BLaER1 (cell line): ENCODE results near the gene P2RX4.
A peak's percentile ranks its signal among the peaks of the same experiment; 100 is the strongest.
"Not testable (repeated sequence)": the region's sequence is repeated elsewhere in the genome, so short reads cannot be mapped to it uniquely, and the experiment has no call there.

Experiments used
- H3K27ac ChIP-seq: shearing (Covaris generic); formaldehyde crosslinking; 2 replicates; pipeline ENCODE4 v1.8.1; 2022
- H3K27me3 ChIP-seq: shearing (Covaris generic); formaldehyde crosslinking; 2 replicates; pipeline ENCODE4 v1.8.1; 2022
- H3K36me3 ChIP-seq: shearing (Covaris generic); formaldehyde crosslinking; 2 replicates; pipeline ENCODE4 v1.8.1; 2022
- H3K4me1 ChIP-seq: shearing (Covaris generic); formaldehyde crosslinking; 2 replicates; pipeline ENCODE4 v1.8.1; 2022
- H3K4me2 ChIP-seq: shearing (Covaris generic); formaldehyde crosslinking; 2 replicates; pipeline ENCODE4 v1.8.1; 2022
- H3K4me3 ChIP-seq: shearing (Covaris generic); formaldehyde crosslinking; 2 replicates; pipeline ENCODE4 v1.8.1; 2022
- H3K9ac ChIP-seq: shearing (Covaris generic); formaldehyde crosslinking; 2 replicates; pipeline ENCODE4 v1.8.1; 2022
- H3K9me3 ChIP-seq: shearing (Covaris generic); formaldehyde crosslinking; 2 replicates; pipeline ENCODE4 v1.8.1; 2022
- H4K20me1 ChIP-seq: shearing (Covaris generic); formaldehyde crosslinking; 2 replicates; pipeline ENCODE4 v1.8.1; 2022
- Cebpa-rat ChIP-seq: shearing (Covaris generic); IDR thresholded peaks from 2 replicates; pipeline ENCODE4 v1.8.1; 2022

P2RX4 gene

DNA sequence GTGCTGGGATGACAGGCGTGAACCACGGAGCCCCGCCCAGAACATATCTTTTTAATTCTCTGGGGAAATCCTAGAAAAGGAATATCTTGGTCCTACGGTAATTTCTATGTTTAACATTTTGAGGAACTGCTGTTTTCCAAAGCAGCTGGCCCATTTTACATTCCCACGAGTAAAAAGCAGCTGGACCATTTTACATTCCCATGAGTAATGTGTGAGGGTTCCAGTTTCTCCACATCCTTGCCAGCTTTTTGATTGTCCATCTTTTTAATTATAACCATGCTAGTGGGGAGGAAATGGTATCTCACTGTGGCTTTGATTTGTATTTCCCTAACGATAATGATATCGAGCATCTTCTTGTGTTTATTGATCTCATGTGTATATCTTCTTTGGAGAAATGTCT is 4.4 kb upstream of the P2RX4 start:
- H3K4me3 ChIP-seq, result no peak overlapping the region
- no peak overlapping the region for H3K9ac ChIP-seq

DNA sequence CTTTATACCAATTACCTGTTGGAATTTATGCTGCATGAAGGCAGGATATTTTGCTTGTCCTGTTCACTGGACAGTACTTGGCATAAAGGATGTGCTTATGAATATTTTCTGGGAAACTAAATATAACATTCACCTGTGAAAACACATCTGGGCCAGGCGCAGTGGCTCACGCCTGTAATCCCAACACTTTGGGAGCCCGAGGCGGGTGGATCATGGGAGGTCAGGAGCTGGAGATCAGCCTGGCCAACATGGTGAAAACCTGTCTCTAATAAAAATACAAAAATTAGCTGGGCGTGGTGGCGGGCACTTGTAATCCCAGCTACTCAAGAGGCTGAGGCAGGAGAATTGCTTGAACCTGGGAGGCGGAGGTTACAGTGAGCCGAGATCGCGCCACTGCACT is 1.4 kb upstream of the P2RX4 start:
- H3K27ac ChIP-seq, H3K9ac ChIP-seq, H3K4me2 ChIP-seq, H3K9me3 ChIP-seq, H4K20me1 ChIP-seq, H3K27me3 ChIP-seq, H3K4me3 ChIP-seq, H3K36me3 ChIP-seq: not testable (repeated sequence)
- peaks cover 29% of the 10 kb centered on the region for H3K4me1 ChIP-seq

More for the DNA sequence above, 4.4 kb upstream of the P2RX4 start:
- Histone ChIP-seq H3K9me3 (no peaks in the 10 kb centered on the region), H3K36me3 (no peaks in the 10 kb centered on the region), H3K27me3 (no peaks in the 10 kb centered on the region), H3K4me2 (no peak overlapping the region), H4K20me1 (no peaks in the 10 kb centered on the region), H3K27ac (no peak overlapping the region), H3K4me1 (peaks cover 16% of the 10 kb centered on the region)
- no peak for TF ChIP-seq Cebpa-rat

DNA sequence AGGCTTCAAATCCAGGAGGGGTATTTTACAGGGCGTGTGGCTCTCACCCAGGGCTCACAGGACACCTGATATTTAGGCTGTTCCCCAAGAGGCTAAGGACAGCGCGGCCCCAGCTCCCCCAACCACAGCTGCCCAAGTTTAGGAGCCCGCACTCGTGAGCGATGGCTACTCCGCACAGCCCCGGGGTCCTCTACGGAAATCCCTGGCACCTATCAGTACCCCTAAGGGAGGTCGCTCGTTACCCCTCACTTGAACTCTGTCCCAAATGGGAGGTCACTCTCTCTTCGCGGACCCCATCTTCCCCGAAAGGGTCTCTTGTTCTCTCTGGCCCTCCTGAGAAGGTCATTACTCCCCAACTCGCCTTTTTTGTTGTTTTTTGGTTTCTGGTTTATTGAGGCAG is 708 bp upstream of the P2RX4 start:
- H3K4me1 ChIP-seq, result peaks cover 36% of the 10 kb centered on the region
- H3K4me2 ChIP-seq, result peak overlapping the region; percentile 84
- no peak overlapping the region; the same call in 1 of the 2 replicates for H3K27ac ChIP-seq
- 0 out of 2 replicates have a peak, but pooled peaks cover 12% of the 10 kb centered on the region for H3K36me3 ChIP-seq
- H3K9ac ChIP-seq, result peak overlapping the region; percentile 90; the same call in 1 of the 2 replicates
- no peaks in the 10 kb centered on the region for H3K9me3 ChIP-seq
- H3K27me3 ChIP-seq, result no peaks in the 10 kb centered on the region
- H4K20me1 ChIP-seq, result no peaks in the 10 kb centered on the region
- no peak for TF ChIP-seq Cebpa-rat
- peak overlapping the region; percentile 83 for H3K4me3 ChIP-seq

DNA sequence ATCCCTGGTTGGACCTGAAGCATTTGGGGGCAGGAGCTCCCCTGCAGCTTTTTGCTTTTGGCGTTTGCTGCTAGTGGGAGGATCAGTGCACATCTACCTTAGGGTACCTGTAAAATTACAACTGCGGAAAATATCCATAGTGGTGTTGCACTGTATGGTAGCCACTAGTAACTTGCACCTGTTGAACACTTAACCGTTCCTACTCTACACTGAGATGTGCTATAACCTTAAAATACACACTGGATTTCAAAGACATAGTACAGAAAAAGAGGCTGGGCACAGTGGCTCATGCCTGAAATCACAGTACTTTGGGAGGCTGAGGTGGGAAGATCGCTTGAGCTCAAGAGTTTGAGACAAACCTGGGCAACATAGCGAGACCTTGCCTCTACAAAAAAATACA is 2.9 kb downstream of the P2RX4 start:
- H3K4me3 ChIP-seq, result no peak overlapping the region
- no peak overlapping the region for H3K4me2 ChIP-seq
- H3K27ac ChIP-seq, result no peak overlapping the region
- no peak for TF ChIP-seq Cebpa-rat
- H3K9me3 ChIP-seq, result no peaks in the 10 kb centered on the region
- H3K4me1 ChIP-seq, result peaks cover 40% of the 10 kb centered on the region
- H3K9ac ChIP-seq, result no peak overlapping the region
- peaks cover 30% of the 10 kb centered on the region for H3K36me3 ChIP-seq
- H3K27me3 ChIP-seq, result no peaks in the 10 kb centered on the region
- no peaks in the 10 kb centered on the region for H4K20me1 ChIP-seq

DNA sequence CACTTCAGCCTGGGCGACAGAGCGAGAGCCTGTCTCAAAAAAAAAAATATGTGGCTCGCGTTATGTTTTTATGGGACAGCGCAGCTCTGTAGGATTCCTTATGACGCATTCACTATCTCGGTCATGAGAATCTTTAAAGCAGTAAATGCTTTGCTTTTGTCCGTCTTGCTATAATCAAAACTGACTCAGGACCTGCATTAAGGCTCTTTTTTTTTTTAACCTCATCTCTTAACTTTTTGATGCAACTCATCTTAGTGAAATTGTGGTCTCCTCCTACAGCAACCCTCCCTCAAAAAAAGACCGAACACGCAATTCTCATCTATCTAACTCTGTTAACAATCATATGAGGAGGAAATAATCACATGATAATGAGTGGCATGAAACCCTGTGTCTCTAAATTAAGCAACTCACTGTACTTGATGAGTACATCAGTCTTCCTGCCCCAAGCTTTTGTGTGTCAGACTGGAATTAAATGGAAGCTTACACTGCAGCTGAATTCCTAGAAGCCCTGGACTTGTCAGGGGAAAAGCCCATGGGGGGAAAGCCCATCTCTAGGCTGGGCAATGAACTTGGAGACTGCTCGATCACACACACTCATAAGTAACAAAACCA is 4.3 kb downstream of the P2RX4 start:
- peak overlapping the region; percentile 55 for H3K27ac ChIP-seq
- no peaks in the 10 kb centered on the region for H4K20me1 ChIP-seq
- no peak overlapping the region for H3K4me3 ChIP-seq
- H3K4me1 ChIP-seq, result peaks cover 36% of the 10 kb centered on the region
- no peaks in the 10 kb centered on the region for H3K27me3 ChIP-seq
- no peak for TF ChIP-seq Cebpa-rat
- H3K9me3 ChIP-seq, result no peaks in the 10 kb centered on the region
- peaks cover 44% of the 10 kb centered on the region for H3K36me3 ChIP-seq
- peak overlapping the region; percentile 65 for H3K4me2 ChIP-seq
- peak overlapping the region; percentile 40; the same call in 1 of the 2 replicates for H3K9ac ChIP-seq

DNA sequence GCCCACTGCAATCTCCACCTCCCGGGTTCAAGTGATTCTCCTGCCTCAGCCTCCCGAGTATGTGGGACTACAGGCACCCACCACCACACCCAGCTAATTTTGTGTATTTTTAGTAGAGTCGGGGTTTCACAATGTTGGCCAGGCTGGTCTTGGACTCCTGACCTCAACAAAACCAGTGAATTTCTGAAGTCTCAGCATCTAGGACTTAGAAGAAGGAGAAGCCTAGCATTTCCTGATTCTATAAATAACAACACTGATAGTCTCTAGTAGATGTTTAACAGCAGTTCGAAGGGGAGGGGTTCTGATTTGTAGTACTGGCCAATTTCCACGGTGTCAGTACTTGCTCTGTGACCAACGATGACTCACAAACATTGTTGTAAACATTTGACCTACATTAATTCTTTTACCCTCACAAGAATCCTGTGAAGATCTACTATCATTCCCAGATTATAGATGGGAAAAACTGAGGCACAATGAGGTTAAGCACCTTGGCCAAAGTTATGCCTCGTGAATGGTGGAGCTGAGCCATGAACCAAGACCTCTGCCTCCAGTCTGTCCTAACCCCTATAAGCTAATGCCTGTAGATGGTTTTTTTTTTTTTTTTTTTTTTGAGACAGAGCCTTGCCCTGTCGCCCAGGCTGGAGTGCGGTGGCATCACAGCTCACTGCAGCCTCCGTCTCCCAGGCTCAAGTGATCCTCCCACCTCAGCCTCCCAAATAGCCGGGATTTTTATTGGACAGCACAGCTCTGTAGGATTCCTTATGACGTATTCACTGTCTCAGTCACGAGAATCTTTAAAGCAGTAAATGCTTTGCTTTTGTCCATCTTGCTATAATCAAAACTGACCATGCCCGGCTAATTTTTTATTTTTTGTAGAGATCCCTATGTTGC is 5.2 kb downstream of the P2RX4 start:
- H3K27ac ChIP-seq, result peak overlapping the region; percentile 55
- TF ChIP-seq Cebpa-rat, result no peak
- no peak overlapping the region for H3K4me3 ChIP-seq
- H3K36me3 ChIP-seq, result peaks cover 45% of the 10 kb centered on the region
- H3K9me3 ChIP-seq, result no peaks in the 10 kb centered on the region
- H3K4me1 ChIP-seq, result peaks cover 36% of the 10 kb centered on the region
- H4K20me1 ChIP-seq, result no peaks in the 10 kb centered on the region
- H3K9ac ChIP-seq, result peak overlapping the region; percentile 40; the same call in 1 of the 2 replicates
- H3K27me3 ChIP-seq, result no peaks in the 10 kb centered on the region
- peak overlapping the region; percentile 65 for H3K4me2 ChIP-seq

DNA sequence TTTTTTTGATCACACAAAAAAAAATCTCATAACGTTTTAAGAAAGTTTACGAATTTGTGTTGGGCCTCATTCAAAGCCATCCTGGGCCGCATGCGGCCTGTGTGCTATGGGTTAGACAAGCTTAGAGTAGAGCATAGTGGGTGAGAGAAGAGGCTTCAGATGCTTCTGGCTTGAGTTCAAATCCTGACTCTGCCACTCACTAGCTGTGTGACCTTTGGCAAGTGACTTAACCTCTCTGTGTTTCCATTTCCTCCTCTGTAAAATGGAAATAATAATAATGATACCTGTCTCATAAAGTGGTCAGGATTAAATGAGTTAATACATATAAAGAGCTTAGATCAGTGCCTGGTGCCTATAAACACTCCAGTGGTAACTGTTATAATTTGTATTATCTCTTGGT is 6.2 kb downstream of the P2RX4 start:
- peaks cover 34% of the 10 kb centered on the region for H3K4me1 ChIP-seq
- no peaks in the 10 kb centered on the region for H4K20me1 ChIP-seq
- H3K36me3 ChIP-seq, result peaks cover 52% of the 10 kb centered on the region
- no peak overlapping the region for H3K4me2 ChIP-seq
- H3K9me3 ChIP-seq, result no peaks in the 10 kb centered on the region
- H3K27me3 ChIP-seq, result no peaks in the 10 kb centered on the region
- no peak overlapping the region for H3K4me3 ChIP-seq
- no peak for TF ChIP-seq Cebpa-rat
- no peak overlapping the region for H3K9ac ChIP-seq
- H3K27ac ChIP-seq, result no peak overlapping the region

DNA sequence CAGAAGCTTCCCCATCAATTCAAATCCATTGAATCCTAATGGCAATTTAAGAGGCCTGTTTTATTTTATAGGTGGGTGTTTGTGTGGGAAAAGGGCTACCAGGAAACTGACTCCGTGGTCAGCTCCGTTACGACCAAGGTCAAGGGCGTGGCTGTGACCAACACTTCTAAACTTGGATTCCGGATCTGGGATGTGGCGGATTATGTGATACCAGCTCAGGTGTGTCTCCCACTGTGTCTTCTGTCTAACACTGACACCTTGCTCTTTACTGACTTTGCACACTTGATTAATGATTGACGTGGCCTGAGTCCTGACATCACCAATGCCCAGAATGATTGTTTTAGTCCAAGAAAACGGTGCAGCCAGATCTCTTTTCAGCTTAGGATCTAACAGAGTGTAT is 7.1 kb downstream of the P2RX4 start:
- no peak for TF ChIP-seq Cebpa-rat
- Histone ChIP-seq H3K4me2 (no peak overlapping the region), H3K4me1 (peaks cover 30% of the 10 kb centered on the region), H4K20me1 (no peaks in the 10 kb centered on the region), H3K36me3 (peaks cover 62% of the 10 kb centered on the region), H3K9me3 (no peaks in the 10 kb centered on the region), H3K4me3 (no peak overlapping the region), H3K27me3 (no peaks in the 10 kb centered on the region), H3K27ac (no peak overlapping the region), H3K9ac (no peak overlapping the region)

DNA sequence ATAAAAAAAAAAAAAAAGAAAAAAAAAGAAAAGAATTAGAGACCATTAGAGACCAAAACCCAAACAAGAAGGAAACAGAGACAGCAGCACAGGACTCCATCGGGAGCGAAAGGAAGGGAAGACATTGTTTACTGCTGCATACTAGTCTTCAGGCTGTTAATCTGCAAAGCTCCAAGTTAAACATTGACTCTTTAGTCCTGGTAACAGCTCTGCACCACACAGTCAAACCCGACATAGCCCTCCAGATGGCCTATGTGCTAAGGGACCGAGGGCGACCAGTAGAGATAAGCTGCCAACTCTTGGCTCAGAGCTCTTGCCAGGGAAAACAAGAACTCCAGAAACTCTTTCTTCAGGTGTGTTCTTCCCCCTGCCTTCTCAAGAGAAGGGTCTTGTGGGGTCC is 7.8 kb downstream of the P2RX4 start:
- Histone ChIP-seq H3K27me3 (no peaks in the 10 kb centered on the region), H3K27ac (no peak overlapping the region), H3K9ac (no peak overlapping the region), H3K9me3 (no peaks in the 10 kb centered on the region), H3K36me3 (peaks cover 63% of the 10 kb centered on the region), H3K4me3 (no peak overlapping the region), H3K4me1 (peaks cover 34% of the 10 kb centered on the region), H4K20me1 (no peaks in the 10 kb centered on the region), H3K4me2 (no peak overlapping the region)
- TF ChIP-seq Cebpa-rat, result no peak
